ENCODE measurements around the gene TMED1. TPM values are rescaled to one million over a fixed set of nuclear protein-coding genes. Genes with fewer than 3 reads are reported as not detected.

Gene TMED1
- total RNA-seq, 1 donor from 2014 or later, result 60.6 TPM

- no peak for DNase-seq
Observed at GRCh38 chr19:10808937-10809649, 26.9 kb downstream of the TMED1 start.

DNA sequence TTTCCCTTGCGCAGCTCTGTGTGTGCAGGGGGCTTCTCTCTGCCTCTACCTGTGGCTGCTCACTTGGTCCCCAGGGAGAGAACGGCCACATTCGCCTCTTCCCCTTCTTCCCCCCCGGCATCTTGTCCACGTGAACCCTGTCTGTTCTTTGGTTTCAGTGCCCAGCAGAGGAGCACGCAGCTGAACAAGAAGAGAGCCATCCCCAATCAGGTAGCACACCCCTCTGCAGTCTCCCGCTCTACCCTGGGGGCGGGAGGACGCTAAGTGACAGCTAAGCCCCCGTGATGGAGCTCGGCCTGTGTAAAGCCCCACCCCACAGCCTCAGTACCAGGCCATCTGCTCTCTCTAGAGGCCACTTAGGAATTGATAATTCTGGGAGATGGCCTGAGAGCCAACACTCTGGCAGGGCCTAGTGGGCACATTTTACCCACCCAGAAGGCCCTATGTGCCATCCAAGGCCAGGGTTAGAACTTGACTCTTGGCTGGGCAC is 30.2 kb downstream of the TMED1 start:
- no peak for DNase-seq

GRCh38 chr19:10805065-10805757 is 30.8 kb downstream of the TMED1 start:
- DNase-seq, result no peak

GRCh38 chr19:10803252-10803651 is 32.8 kb downstream of the TMED1 start:
- no peak for DNase-seq

DNA sequence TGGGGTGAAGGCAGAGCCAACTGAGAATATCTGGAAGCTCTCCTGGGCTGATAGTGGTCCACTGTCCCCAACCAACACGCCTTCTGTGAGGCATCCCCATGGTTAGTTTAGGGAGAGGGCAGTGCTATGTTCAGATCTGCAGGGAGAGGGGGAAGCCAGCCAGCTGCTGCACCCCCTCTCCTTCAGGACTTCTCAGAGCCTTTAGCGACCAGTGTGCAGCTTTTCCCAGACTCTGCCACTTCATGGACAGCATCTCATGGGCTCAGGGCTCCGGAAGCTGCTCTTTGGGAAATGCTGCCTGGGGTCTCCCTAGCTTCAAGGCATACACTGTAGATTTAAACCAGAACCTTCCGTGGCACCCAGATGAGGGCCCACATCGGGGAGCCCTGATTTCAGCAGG is 33.5 kb downstream of the TMED1 start:
- no peak for DNase-seq

DNA sequence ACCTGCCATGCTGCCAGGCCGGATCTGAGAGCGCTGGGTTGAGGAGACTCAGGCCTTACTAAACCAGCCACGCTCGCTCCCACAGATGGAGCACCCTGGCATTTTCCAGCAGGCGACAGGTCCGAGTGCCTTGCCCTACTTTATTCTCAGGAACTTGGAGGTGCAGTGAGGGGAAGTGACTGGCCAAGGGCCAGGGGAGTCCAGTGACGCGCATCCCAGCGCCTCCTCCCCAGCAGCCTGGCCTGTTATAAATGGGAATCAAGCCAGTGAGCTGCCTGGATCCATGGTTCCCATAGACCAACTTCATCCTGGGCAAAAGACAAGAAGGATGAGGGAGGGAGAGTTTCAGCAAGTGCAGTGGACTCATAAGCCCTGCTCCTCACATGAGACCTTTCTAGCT is 35.5 kb downstream of the TMED1 start:
- peak; percentile 71 for DNase-seq

DNA sequence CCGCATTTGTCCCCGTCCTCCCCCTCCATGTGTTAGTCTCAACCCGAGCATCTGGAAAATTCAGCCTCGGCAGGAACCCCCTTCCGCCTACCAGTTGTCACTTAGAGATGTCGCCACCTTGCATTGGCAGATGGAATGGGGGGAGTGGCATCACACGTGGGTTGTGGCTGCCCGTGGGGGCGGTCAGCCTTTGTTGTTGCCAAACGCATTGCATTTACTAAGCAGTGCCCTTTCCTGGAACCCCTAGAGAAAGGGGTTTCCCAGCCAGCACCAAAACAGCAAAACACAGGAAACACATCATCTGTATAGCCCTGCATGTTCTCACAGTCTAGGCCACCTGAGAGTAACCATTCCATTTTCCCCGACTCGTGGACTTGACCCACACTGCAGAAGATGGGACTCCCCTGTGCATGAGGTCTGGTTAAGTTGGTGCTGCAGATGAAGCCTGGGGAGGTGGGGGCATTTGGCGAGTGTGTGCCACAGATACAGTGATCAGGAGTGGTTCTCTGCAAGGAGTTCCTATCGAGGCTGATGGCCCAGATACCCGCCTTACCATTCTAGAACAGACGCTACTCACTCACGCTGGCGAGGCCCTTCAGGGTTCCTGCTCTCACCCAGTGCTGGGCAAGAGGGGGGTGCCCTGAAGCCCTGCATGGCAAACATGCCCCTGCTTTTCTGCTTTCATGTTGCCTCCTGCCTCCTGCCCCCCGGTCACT is 38.3 kb downstream of the TMED1 start:
- peak; percentile 73 for DNase-seq

- no peak for DNase-seq
Observed at GRCh38 chr19:10797078-10797477, 38.9 kb downstream of the TMED1 start.

- no peak for DNase-seq
Observed at GRCh38 chr19:10796653-10797052, 39.4 kb downstream of the TMED1 start.

- DNase-seq, result no peak
Observed at GRCh38 chr19:10789866-10790265, 46.1 kb downstream of the TMED1 start.

- DNase-seq, result no peak
Observed at GRCh38 chr19:10788146-10788545, 47.9 kb downstream of the TMED1 start.

- DNase-seq, result no peak
Observed at GRCh38 chr19:10784257-10784656, 51.8 kb downstream of the TMED1 start.

DNA sequence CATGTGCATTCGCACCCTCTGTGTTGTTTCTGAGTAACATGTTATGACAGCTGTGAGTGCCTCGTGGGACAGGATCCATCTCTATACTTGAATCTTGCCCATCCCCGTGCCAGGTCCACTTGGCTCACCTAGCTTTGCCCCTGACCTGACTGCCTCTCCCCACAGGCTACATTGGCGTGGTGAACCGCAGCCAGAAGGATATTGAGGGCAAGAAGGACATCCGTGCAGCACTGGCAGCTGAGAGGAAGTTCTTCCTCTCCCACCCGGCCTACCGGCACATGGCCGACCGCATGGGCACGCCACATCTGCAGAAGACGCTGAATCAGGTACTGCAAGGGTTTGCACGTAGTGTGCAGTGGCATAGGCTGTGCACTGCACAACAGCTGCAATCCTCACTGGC is 53.2 kb downstream of the TMED1 start:
- DNase-seq, result no peak

Other genes with a start within 250 kb of the TMED1 start
- 0.17 TPM in 1 of 2 replicates, not detected in the other for gene AP1M2, start 248.9 kb downstream of the TMED1 start, total RNA-seq
- 67.7 and 132 TPM in 2 replicates for gene SLC44A2, start 210.7 kb downstream of the TMED1 start, total RNA-seq
- 85.8 and 190 TPM in 2 replicates for gene ILF3, start 181.9 kb downstream of the TMED1 start, total RNA-seq
- gene QTRT1, start 134.8 kb downstream of the TMED1 start, total RNA-seq, result 23.1 and 26.4 TPM in 2 replicates
- gene DNM2, start 118.1 kb downstream of the TMED1 start, total RNA-seq, result 118 and 185 TPM in 2 replicates
- gene C19orf38, start 12.2 kb upstream of the TMED1 start, total RNA-seq, result not detected in 2 replicates
- 19.2 and 46.4 TPM in 2 replicates for gene CARM1, start 35.3 kb upstream of the TMED1 start, total RNA-seq
- 67.1 and 106 TPM in 2 replicates for gene YIPF2, start 92.4 kb upstream of the TMED1 start, total RNA-seq
- gene TIMM29, start 92.6 kb upstream of the TMED1 start, total RNA-seq, result 38.5 and 39.0 TPM in 2 replicates
- 74.2 and 180 TPM in 2 replicates for gene SMARCA4, start 124.8 kb upstream of the TMED1 start, total RNA-seq

Data from dermis blood vessel endothelial cell (primary cell).